Measurements from ENCODE around the gene RHOBTB3. TPM values are rescaled to one million over a fixed set of nuclear protein-coding genes. Genes with fewer than 3 reads are reported as not detected.
"Not testable (repeated sequence)": the region's sequence is repeated elsewhere in the genome, so short reads cannot be mapped to it uniquely, and the experiment has no call there.

The RHOBTB3 gene
- total RNA-seq, 4 donors from 2014 or later, result 55.6 to 216 (median 135) TPM

GRCh38 chr5:95827892-95828246 is 96.7 kb downstream of the RHOBTB3 start:
- TF ChIP-seq EP300 (IDR thresholded peaks at IDR 0.05) (no peak), POLR2AphosphoS5 (IDR thresholded peaks at IDR 0.05) (no peak), CTCF (IDR thresholded peaks at IDR 0.05) (no peak), POLR2A (IDR thresholded peaks at IDR 0.05) (no peak)

DNA sequence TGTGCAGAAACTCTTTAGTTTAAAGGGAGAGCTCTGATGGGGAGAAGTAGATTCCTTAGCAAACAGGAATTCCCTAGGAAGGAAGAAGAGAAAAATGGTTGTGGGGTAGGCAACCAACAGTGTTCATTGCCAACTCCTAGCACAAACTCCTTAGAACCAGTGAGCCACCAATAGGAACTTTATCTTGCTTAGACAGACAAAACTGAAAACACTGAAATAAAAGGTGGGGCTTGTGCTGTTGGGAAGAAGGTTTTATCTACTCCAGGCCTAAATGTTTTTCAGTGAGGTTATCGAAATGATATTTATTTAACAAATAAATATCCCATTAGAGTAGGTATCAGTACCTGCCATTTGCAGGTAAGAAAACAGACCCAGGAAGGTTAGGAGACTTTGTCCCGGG is 99.1 kb downstream of the RHOBTB3 start:
- no peak overlapping the region for H3K4me3 ChIP-seq
- no peaks in the 10 kb centered on the region for H3K9me3 ChIP-seq
- 88 to 100% methylated on average over 1 to 2 of the region's 2 CpGs for WGBS, 2 donors (ENCODE audit: low coverage in 1 of 2)
- H3K27ac ChIP-seq, result no peak overlapping the region
- no peaks in the 10 kb centered on the region for H3K27me3 ChIP-seq
- TF ChIP-seq POLR2AphosphoS5 (IDR thresholded peaks at IDR 0.05), result no peak
- no peak for TF ChIP-seq CTCF (IDR thresholded peaks at IDR 0.05)
- peaks cover 0 to 6% (median 0%) of the 10 kb centered on the region in 3 donors for H3K4me1 ChIP-seq
- ATAC-seq, result no peak
- H3K36me3 ChIP-seq, result no peaks in the 10 kb centered on the region

More at GRCh38 chr5:95827892-95828246, 96.7 kb downstream of the RHOBTB3 start:
- Histone ChIP-seq H3K4me3 (no peak overlapping the region), H3K4me1 (peaks cover 0 to 19% (median 16%) of the 10 kb centered on the region in 3 donors), H3K9me3 (no peaks in the 10 kb centered on the region), H3K36me3 (no peaks in the 10 kb centered on the region), H3K27ac (no peak overlapping the region), H3K27me3 (no peaks in the 10 kb centered on the region)
- ATAC-seq, result no peak
- WGBS, 2 donors (ENCODE audit: low coverage in 1 of 2), result 78 to 100% methylated on average over 1 to 3 of the region's 3 CpGs

GRCh38 chr5:95832664-95833063 is 101.5 kb downstream of the RHOBTB3 start:
- ATAC-seq, result no peak
- Histone ChIP-seq H3K9me3 (no peaks in the 10 kb centered on the region), H3K27me3 (no peaks in the 10 kb centered on the region), H3K36me3 (no peaks in the 10 kb centered on the region), H3K27ac (no peak overlapping the region), H3K4me1 (peaks cover 0 to 15% (median 0%) of the 10 kb centered on the region in 3 donors), H3K4me3 (no peak overlapping the region)
- TF ChIP-seq POLR2A (IDR thresholded peaks at IDR 0.05) (no peak), CTCF (IDR thresholded peaks at IDR 0.05) (no peak), POLR2AphosphoS5 (IDR thresholded peaks at IDR 0.05) (no peak), EP300 (IDR thresholded peaks at IDR 0.05) (no peak)

- peak overlapping the region in 1 of 2 donors; percentile 5 for H3K4me3 ChIP-seq
- no peak for ATAC-seq
- TF ChIP-seq POLR2AphosphoS5 (IDR thresholded peaks at IDR 0.05) (no peak), POLR2A (IDR thresholded peaks at IDR 0.05) (no peak), EP300 (IDR thresholded peaks at IDR 0.05) (no peak), CTCF (IDR thresholded peaks at IDR 0.05) (no peak)
- H3K4me1 ChIP-seq, result peaks cover 0 to 15% (median 0%) of the 10 kb centered on the region in 3 donors
- no peaks in the 10 kb centered on the region for H3K9me3 ChIP-seq
- 49 to 58% methylated on average over 8 to 10 of the region's 10 CpGs for WGBS, 2 donors (ENCODE audit: low coverage in 1 of 2)
- no peaks in the 10 kb centered on the region for H3K36me3 ChIP-seq
- no peaks in the 10 kb centered on the region for H3K27me3 ChIP-seq
- H3K27ac ChIP-seq, result peak overlapping the region in 3 of 4 donors; percentile 12 to 85 (median 46)
These were observed 104.7 kb downstream of the RHOBTB3 start for GRCh38 chr5:95835682-95836385.

DNA sequence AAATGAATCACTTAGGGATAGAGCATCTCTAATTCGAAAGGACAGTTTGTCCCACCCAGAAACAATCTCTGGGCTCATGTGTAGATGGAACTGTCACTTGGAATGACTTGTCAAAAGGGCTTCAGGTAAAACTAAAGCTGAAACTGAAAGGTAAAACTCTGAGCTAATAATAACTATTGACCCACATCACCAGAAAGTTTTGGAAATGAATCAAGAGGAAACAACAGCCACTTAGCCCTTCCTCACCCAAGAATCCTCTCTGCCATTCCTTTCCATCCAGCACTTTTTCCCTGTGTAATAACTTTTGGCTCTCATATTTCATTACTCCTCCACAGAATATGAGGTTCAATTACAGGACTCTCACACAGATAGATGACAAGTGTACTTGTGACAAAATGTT is 105.4 kb downstream of the RHOBTB3 start:
- no peaks in the 10 kb centered on the region for H3K9me3 ChIP-seq
- TF ChIP-seq POLR2A (IDR thresholded peaks at IDR 0.05) (no peak), POLR2AphosphoS5 (IDR thresholded peaks at IDR 0.05) (no peak), EP300 (IDR thresholded peaks at IDR 0.05) (no peak), CTCF (IDR thresholded peaks at IDR 0.05) (no peak)
- H3K4me1 ChIP-seq, result peaks cover 0 to 17% (median 0%) of the 10 kb centered on the region in 3 donors
- peak overlapping the region in 3 of 4 donors; percentile 12 to 85 (median 46) for H3K27ac ChIP-seq
- no peak overlapping the region for H3K4me3 ChIP-seq
- WGBS, 2 donors (ENCODE audit: low coverage in 1 of 2), result 89 to 93% methylated on average over 1 of the region's 1 CpG
- ATAC-seq, result no peak
- no peaks in the 10 kb centered on the region for H3K36me3 ChIP-seq
- no peaks in the 10 kb centered on the region for H3K27me3 ChIP-seq

GRCh38 chr5:95836971-95837370 is 105.8 kb downstream of the RHOBTB3 start:
- H3K27me3 ChIP-seq, H3K9me3 ChIP-seq, H3K4me3 ChIP-seq, H3K36me3 ChIP-seq, ATAC-seq: not testable (repeated sequence)
- H3K27ac ChIP-seq, result peak overlapping the region in 3 of 4 donors; percentile 12 to 85 (median 46)
- WGBS, 2 donors (ENCODE audit: low coverage in 1 of 2), result 92 to 100% methylated on average over 1 to 3 of the region's 4 CpGs
- H3K4me1 ChIP-seq, result peaks cover 0 to 20% (median 0%) of the 10 kb centered on the region in 3 donors
